IPS DF 19.7 (cell line): ENCODE data around the gene APOL2.
"Not testable (repeated sequence)": the region's sequence is repeated elsewhere in the genome, so short reads cannot be mapped to it uniquely, and the experiment has no call there.

ENCODE experiments used
- DNase-seq: peaks from one replicate; pipeline ENCODE4 v3.0.0-alpha.2; 2013; ENCODE audit warnings: low read depth, low spot score

APOL2 gene

DNA sequence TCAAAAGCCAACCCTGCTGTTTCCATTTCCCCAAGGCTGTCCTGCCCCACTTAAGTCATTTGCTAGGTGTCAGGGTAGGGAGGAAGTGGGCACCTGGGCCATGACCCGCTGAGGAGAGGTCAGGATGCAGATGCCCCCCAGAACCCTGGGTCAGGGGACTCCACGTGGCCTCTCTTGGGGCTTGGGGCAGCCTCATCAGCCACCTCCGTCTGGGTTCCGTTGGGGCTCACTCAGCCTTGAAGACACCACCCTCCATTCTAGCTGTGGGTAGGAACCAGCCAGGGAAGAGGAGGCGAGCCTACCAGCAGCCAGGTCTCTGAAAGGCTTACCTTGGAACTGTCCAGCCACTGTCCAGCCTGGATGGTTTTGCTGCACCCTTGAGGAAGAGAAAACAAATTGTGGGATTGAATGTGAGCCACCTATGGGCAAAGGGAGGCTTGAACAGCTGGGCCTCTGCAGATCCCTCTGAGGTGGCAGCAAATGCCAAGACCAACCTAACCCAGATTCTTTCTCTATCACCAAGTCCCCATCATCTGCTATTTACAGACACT, 40.3 kb downstream of the APOL2 start:
- no peak for DNase-seq

- no peak for DNase-seq
These were observed 40.8 kb downstream of the APOL2 start for GRCh38 chr22:36198536-36198935.

GRCh38 chr22:36197514-36198146, 41.7 kb downstream of the APOL2 start:
- no peak for DNase-seq

DNA sequence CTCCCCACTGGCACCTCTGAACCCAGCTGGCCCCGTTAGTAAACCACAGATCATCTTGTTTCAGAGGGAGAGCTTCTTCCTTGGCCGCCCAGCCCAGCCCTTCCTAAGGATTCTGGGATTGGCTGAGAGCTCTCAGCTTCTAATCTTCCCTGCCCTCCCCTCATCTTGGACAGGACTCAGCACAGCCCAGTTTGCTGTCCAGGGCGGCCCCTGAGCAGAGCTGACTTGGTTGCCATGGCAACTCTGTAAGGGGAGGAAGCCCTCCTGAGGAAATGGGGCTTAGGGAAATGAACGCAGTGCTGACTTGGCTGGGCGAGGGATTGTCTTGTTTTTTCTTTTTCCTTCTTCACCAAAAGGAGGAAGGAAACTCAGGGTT, 42.3 kb downstream of the APOL2 start:
- peak; percentile 68 for DNase-seq

- no peak for DNase-seq
These were observed 42.9 kb downstream of the APOL2 start for GRCh38 chr22:36196254-36197064.

DNA sequence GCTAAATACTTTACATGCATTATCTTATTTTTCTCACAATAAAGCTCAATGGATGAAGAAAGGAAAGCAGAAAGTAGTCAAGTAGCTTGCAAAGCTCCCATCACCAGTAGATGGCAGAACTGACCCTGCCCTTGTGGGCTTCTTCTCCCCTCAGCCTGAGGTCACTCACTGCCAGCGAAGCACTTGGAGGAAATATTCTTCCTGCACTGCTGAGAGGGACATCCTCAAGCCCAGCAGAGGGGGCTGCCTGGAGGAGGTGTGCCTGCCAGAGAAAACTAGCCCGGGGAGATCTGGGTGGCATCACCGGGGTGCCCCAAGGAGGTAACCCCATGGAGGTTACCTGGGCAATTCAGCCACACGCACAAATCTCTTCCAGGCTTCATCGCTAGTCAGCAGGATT, 44.4 kb downstream of the APOL2 start:
- no peak for DNase-seq

DNA sequence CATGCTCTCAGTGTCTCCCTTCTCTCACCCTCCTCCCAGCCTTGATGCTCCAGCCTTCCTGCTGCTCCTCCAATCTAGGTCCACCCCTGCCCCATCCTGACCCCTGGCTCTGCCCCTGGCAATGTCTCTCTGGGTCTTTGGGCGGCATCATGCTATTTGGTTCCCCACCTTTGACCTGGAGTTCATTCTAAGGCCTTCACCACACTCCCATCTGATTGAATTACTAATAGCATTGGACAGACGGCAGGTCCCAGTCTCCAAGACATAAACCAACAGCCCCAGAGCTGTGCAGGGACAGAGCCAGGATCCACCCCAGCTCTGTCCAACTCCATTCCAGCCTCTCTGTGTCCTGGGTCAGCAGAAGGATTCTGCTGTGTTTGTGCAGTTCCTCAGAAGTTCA, 44.9 kb downstream of the APOL2 start:
- DNase-seq, result no peak

DNA sequence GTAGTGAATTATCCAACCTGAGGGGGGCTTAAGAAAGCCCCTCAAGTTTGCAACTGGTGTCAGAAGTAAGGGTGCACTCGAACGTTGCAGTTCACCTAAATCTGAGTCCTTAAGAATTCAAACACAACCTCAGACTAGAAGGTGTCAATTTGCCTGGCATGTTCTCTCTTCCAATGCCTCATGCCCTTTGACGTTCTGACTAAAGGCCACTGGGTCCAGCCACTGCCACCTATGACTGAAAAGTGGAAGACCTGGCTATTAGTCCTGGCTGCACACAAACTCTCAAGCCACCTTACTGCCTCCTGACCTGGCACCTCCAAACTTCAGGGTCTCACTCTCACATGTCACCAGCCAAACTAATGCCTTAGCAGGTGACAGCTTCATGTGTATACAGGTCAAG, 45.8 kb downstream of the APOL2 start:
- DNase-seq, result no peak

GRCh38 chr22:36193171-36193570, 46.2 kb downstream of the APOL2 start:
- DNase-seq, result no peak

DNA sequence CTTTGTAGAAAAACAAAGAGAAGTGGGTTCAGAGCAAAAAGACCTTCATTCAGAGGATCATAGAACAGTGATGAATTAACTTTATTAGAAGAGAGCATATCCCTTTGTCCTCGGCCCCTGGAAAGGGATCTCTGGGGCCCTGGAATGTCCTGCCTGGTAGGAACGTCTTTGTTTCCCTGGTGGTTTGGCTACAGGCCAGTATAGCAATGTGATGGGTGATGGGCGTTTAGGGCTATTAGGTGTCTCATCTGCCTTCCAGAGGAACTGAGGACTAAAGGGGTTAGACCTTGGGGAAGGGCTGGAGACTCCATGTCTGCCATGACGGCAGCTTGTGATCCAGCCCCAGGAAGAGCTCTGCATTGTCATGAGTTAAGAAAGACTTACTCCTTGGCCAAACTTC, 46.8 kb downstream of the APOL2 start:
- no peak for DNase-seq

- DNase-seq, result no peak
These were observed 48.1 kb downstream of the APOL2 start for GRCh38 chr22:36191106-36191836.

- not testable (repeated sequence) for DNase-seq
These were observed 51.5 kb downstream of the APOL2 start for GRCh38 chr22:36187862-36188261.

- DNase-seq, result no peak
These were observed 53.3 kb downstream of the APOL2 start for GRCh38 chr22:36185828-36186624.

- DNase-seq, result no peak
These were observed 54.8 kb downstream of the APOL2 start for GRCh38 chr22:36184433-36185025.

GRCh38 chr22:36183446-36183845, 55.9 kb downstream of the APOL2 start:
- DNase-seq, result no peak

- no peak for DNase-seq
These were observed 56.5 kb downstream of the APOL2 start for GRCh38 chr22:36182857-36183256.

DNA sequence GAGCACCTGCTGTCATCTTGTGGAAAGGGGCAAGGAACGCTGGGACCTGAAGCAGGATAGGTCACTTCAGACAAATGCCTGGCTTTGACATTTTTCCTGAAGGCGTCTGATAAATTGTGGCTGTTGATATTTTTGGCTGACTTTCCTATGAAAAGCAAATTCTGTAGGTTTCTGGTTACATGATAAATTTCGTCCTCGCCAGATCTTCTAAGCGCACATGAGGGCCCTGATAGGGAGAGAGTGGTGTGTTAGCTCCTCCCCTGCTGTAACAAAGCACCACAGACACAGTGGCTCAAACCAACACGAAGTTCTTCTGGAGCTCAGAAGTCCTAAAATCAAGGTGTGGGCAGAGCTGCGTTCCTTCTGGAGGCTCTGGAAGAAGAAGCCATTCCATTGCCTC, 57.3 kb downstream of the APOL2 start:
- DNase-seq, result no peak

- DNase-seq, result no peak
These were observed 58.4 kb downstream of the APOL2 start for GRCh38 chr22:36180928-36181327.

- DNase-seq, result no peak
These were observed 59.1 kb downstream of the APOL2 start for GRCh38 chr22:36180038-36180880.

DNA sequence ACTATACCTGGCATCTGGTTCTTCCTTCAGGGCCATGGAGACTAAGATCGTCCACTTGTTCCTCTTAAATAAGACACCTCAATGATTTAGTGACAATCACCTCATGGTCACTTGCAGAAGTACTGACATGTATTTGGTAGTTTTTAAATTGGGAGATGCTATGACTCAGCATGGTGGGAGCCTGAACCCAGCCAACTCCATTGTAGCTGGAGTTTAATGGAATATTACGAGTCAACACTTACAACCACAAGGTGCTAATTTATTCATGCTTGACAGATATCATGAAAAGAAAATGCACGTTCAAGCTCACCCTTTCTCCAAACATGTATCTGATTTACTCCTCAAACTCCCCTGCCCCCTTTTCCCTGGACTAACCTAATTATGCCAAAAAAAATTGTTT, 62.2 kb downstream of the APOL2 start:
- DNase-seq, result no peak
